ENCODE measurements around the gene GNPTAB. TPM values are rescaled to one million over a fixed set of nuclear protein-coding genes. Genes with fewer than 3 reads are reported as not detected.

The GNPTAB gene
- total and polyA plus RNA-seq, 2 of the 8 experiments (the other 6 are each of a cell fraction or from before 2014, with no cell fraction given) = 21.5 to 51.3 TPM

- no peak for TF ChIP-seq SIX5 (IDR thresholded peaks at IDR 0.05; ENCODE audit: low read depth, low read length)
- TF ChIP-seq FOSL1 (IDR thresholded peaks at IDR 0.05; ENCODE audit: insufficient read depth, low read depth, low read length) = no peak
- no peak for TF ChIP-seq EZH2 (IDR thresholded peaks at IDR 0.05; ENCODE audit: low read depth, low read length, severe bottlenecking)
- TF ChIP-seq PHF8 (conservative IDR thresholded peaks at IDR 0.05; ENCODE audit: low read depth, low read length) = no peak
- no peak for TF ChIP-seq KDM4A (IDR thresholded peaks at IDR 0.05; ENCODE audit: low read depth, low read length, severe bottlenecking)
These were observed 117.6 kb downstream of the GNPTAB start (continued) for GRCh38 chr12:101713059-101713682.
